CD4-positive, alpha-beta memory T cell (primary cell): Measurements from ENCODE around the gene GOLGA8Q. TPM values are rescaled to one million over a fixed set of nuclear protein-coding genes. Genes with fewer than 3 reads are reported as not detected.

Experiments
- polyA plus RNA-seq, 2 donors: library from polyadenylated mRNA; unstranded; fragments of 300-500 nt; fragmentation: Illumina TruSeq; gene quantifications; one replicate each; pipeline ENCODE4 v1.2.3, GENCODE V29; 2021
- total RNA-seq, 2 experiments: library from RNA; stranded (reverse); gene quantifications; one replicate each; pipeline ENCODE4 v1.2.3, GENCODE V29; 2021

GOLGA8Q gene
- total and polyA plus RNA-seq, 4 experiments from 2014 or later = 2.1 TPM; not detected in 3

Other genes starting within 250 kb of the GOLGA8Q start
- gene CHRFAM7A, start 158.5 kb upstream of the GOLGA8Q start, total RNA-seq = under 1 TPM in 1 of 2 experiments, not detected in 1; 0.33 TPM
- gene CHRFAM7A, start 158.5 kb upstream of the GOLGA8Q start, polyA plus RNA-seq = not detected
- gene GOLGA8R, start 137.8 kb upstream of the GOLGA8Q start, total RNA-seq = 1 to 10 TPM; 4.2 to 4.6 TPM
- gene GOLGA8R, start 137.8 kb upstream of the GOLGA8Q start, polyA plus RNA-seq = under 1 TPM in 1 of 2 donors, not detected in 1; 0.06 TPM
- not detected for gene GOLGA8H, start 52.0 kb downstream of the GOLGA8Q start, total RNA-seq
- gene GOLGA8H, start 52.0 kb downstream of the GOLGA8Q start, polyA plus RNA-seq = not detected